Measurements from ENCODE around the gene FADS3. TPM values are rescaled to one million over a fixed set of nuclear protein-coding genes. Genes with fewer than 3 reads are reported as not detected.

Gene FADS3
- polyA plus RNA-seq, 3 donors, result 32.5 to 267 (median 64.1) TPM

DNA sequence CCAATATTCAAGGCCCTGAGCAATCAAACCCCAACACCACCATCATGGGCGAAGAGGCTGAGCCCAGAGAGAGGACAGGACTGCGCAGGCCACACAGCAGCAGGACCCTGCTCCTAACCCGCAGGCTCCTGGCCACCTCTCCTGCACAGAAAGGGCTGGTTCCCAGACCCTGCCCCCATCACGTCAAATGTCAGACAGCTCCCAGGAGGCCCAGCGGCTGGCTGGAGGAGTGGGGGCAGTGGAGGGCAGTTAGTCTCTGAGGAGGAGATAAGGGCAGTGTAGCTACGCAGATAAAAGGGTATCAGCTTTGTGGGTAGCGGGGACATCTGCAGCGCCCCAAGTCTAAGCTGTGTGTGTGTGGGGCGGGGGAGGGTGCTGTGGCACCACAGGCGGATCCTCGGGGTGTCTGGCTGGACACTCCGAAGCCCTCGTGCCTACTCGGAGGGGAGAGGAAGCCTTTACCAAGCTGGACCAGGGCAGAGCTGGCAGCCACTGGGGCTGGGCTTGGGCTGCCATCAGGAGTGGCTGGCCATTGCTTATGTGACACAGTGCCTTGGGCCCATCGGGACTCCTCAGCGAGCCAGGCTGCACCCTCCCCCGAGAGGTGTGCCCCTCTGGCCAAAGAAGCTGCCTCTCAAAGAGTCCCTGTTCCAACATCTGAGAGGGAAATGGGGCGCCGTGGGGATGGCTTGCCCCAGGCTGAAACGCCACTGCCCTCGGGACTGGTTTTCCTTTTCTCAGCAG lies 21.5 kb downstream of the FADS3 start:
- H3K27ac ChIP-seq (ENCODE audit: low read depth, low read length), result no peak overlapping the region

GRCh38 chr11:61869429-61869707 lies 22.0 kb downstream of the FADS3 start:
- WGBS, 3 donors, result 72 to 83% (median 82%) methylated on average over 4 of the region's 4 CpGs
- no peak overlapping the region for H3K27ac ChIP-seq (ENCODE audit: low read depth, low read length)

More for the DNA sequence above, 21.5 kb downstream of the FADS3 start:
- 63 to 71% (median 69%) methylated on average over 20 to 21 of the region's 21 CpGs for WGBS, 3 donors

DNA sequence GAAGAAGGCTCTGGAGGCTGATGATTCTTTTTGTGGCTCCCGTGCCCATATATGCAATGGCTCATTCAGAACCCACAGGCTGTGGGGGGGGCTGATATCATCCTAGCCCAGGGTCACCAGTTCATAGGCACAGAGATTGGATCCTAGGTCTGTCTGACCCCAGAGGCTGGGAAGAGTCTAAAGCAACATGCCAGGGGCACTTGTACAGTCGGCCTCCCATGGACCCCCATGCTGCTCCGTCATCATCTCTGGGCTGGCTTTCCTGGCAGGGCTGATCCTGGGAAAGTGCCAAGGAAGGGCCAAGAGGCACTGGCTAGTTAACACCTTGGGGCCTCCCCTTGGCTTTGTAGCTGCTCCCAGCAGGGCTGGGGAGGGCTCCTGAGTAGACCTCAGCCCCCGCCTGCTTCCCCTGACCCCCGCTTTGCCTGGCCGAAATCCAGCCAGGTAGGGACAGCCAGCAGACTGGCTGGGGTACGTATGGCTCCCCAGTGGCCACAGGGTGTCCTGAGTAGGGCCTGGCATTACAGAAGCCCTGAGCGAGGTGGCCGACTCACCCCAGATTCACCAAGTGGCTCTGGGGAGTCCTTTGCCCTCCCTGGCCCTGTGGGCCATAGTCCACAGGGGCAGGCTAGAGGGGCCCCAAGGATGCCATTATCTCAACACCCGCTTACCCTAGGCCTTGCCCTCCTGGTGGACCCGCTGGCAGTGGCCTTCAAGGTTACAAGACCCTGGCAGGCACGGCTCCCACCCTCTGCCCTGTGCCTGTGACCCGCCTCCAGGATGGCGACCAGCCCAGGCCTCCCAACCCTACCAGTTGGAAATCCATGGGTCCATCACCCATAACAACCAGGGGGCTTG lies 22.5 kb downstream of the FADS3 start:
- 87 to 93% (median 87%) methylated on average over 12 to 14 of the region's 14 CpGs for WGBS, 3 donors

DNA sequence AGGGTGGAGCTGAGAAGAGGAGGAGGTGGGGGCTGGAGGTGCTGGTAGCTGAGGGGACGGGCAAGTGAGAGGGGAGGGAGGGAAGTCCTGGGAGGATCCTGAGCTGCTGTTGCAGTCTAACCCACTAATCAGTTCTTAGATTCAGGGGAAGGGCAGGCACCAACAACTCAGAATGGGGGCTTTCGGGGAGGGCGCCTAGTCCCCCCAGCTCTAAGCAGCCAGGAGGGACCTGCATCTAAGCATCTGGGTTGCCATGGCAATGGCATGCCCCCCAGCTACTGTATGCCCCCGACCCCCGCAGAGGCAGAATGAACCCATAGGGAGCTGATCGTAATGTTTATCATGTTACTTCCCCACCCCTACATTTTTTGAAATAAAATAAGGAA lies 24.4 kb downstream of the FADS3 start:
- WGBS, 3 donors, result 92 to 94% (median 93%) methylated on average over 6 of the region's 6 CpGs
- no peak overlapping the region for H3K27ac ChIP-seq (ENCODE audit: low read depth, low read length)

More for the DNA sequence above, 22.5 kb downstream of the FADS3 start:
- H3K27ac ChIP-seq (ENCODE audit: low read depth, low read length), result no peak overlapping the region

DNA sequence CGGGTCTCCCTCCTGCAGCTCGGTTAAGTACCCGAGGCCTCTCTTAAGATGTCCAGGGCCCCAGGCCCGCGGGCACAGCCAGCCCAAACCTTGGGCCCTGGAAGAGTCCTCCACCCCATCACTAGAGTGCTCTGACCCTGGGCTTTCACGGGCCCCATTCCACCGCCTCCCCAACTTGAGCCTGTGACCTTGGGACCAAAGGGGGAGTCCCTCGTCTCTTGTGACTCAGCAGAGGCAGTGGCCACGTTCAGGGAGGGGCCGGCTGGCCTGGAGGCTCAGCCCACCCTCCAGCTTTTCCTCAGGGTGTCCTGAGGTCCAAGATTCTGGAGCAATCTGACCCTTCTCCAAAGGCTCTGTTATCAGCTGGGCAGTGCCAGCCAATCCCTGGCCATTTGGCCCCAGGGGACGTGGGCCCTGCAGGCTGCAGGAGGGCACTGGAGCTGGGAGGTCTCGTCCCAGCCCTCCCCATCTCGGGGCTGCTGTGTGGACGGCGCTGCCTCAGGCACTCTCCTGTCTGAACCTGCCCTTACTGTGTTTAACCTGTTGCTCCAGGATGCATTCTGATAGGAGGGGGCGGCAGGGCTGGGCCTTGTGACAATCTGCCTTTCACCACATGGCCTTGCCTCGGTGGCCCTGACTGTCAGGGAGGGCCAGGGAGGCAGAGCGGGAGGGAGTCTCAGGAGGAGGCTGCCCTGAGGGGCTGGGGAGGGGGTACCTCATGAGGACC lies 25.0 kb downstream of the FADS3 start:
- 71 to 84% (median 81%) methylated on average over 15 to 18 of the region's 18 CpGs for WGBS, 3 donors

GRCh38 chr11:61864814-61865775 lies 26.2 kb downstream of the FADS3 start:
- WGBS, 3 donors, result 92 to 95% (median 94%) methylated on average over 20 of the region's 20 CpGs
- H3K27ac ChIP-seq (ENCODE audit: low read depth, low read length), result no peak overlapping the region

More for the DNA sequence above, 25.0 kb downstream of the FADS3 start:
- H3K27ac ChIP-seq (ENCODE audit: low read depth, low read length), result no peak overlapping the region

DNA sequence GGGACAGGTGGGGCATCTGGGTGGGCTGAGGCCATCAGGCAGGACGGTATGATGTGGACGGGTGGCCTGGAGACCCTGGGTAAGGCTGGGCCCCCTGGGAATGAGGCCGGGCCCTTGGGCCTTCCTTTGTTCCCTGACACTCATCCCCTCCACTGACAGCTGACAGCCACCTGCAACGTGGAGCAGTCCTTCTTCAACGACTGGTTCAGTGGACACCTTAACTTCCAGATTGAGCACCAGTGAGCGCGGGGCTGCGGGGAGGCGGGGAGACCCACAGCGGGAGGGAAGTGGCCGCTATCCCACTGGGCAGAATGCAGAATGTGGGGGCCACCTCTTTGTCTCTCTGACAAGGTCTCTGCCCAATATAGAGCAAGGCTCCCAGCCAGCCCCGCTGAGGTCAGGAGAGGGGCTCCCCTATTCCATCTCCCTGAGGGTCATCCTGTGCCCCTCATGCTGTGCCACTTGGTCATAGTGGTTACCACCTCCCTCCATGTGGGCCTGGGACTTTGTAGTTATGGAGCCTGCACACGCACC lies 27.7 kb downstream of the FADS3 start:
- WGBS, 3 donors, result 87 to 96% (median 91%) methylated on average over 13 of the region's 13 CpGs
- H3K27ac ChIP-seq (ENCODE audit: low read depth, low read length), result no peak overlapping the region

GRCh38 chr11:61862714-61863547 lies 28.4 kb downstream of the FADS3 start:
- no peak overlapping the region for H3K27ac ChIP-seq (ENCODE audit: low read depth, low read length)
- WGBS, 3 donors, result 92 to 95% (median 92%) methylated on average over 18 of the region's 18 CpGs

GRCh38 chr11:61861634-61862033 lies 29.7 kb downstream of the FADS3 start:
- no peak overlapping the region for H3K27ac ChIP-seq (ENCODE audit: low read depth, low read length)
- 68 to 82% (median 71%) methylated on average over 9 of the region's 9 CpGs for WGBS, 3 donors

DNA sequence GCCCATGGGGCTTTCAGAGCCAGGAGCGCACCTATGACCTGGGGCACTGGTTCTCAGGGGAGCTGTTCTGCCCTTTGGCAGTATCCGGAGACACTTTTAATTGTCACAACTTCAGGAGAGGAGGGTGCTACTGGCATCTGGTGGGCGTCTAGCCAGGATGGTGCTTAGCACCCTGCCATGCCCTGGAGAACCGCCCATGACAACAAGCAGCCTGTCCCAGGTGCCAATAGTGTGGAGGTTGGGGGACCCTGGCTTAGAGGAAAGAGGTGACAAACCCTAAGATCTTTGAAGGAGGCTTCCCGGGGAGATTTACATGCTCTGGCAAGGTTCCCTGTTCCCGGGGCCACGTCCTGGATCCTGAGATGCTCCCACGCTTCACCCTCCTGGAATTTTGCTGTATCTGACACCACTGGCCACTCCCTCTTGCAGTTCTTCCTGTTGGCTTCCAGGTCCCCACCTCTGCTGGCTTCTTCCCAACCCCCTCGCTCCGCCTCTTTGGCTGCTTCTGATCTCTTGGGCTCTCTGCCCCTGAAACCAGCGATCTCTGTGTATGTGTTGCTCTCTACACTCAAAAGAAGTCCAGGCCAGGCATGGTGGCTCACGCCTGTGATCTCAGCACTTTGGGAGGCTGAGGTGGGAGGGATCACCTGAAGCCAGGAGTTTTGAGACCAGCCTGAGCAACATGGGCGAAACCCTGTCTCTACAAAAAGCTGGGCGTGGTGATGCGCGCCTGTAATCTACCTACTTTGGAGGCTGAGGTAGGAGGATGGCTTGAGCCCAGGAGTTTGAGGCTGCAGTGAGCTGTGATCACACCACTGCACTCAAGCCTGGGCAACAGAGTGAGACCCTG lies 31.1 kb downstream of the FADS3 start:
- no peak overlapping the region for H3K27ac ChIP-seq (ENCODE audit: low read depth, low read length)
- 61 to 77% (median 76%) methylated on average over 16 of the region's 16 CpGs for WGBS, 3 donors

- H3K27ac ChIP-seq (ENCODE audit: low read depth, low read length), result no peak overlapping the region
- 90 to 94% (median 93%) methylated on average over 12 of the region's 12 CpGs for WGBS, 3 donors
These were observed 35.2 kb downstream of the FADS3 start for GRCh38 chr11:61855939-61856680.

- 71 to 89% (median 81%) methylated on average over 14 of the region's 14 CpGs for WGBS, 3 donors
- no peak overlapping the region for H3K27ac ChIP-seq (ENCODE audit: low read depth, low read length)
These were observed 36.2 kb downstream of the FADS3 start for GRCh38 chr11:61854966-61855714.

DNA sequence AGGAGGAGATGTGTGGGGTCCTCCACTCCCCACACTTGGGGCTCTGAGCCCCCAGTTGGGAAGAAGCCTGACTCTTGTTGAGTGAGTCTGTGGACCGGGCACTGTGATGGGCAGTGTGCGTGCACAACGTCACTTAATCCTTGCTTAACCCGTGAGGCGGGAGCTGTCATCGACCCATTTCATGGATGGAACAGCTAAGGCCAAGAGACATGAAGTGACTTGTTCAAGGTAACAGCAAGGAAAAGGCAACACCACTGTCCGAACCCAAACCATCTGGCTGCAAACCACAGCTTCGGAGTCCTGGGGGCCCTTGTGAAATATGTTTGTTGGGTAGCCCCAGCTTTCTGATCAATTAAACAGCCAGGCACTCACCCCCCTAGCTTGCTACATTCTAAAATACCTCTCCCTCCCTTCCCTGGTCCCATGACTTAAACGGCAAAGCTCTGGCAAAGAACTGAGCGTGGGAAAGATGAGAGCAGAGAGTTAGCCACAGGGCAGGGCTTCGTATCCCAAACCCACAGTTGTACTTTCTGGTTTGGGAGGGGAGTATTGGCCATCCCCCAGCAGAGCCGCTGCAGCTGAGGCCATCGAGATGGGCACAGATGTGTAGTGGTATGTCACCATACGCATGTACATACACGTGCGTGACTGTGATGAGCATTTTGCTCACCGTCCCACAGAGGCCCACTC lies 37.0 kb downstream of the FADS3 start:
- 90 to 95% (median 93%) methylated on average over 17 of the region's 17 CpGs for WGBS, 3 donors
- H3K27ac ChIP-seq (ENCODE audit: low read depth, low read length), result no peak overlapping the region

DNA sequence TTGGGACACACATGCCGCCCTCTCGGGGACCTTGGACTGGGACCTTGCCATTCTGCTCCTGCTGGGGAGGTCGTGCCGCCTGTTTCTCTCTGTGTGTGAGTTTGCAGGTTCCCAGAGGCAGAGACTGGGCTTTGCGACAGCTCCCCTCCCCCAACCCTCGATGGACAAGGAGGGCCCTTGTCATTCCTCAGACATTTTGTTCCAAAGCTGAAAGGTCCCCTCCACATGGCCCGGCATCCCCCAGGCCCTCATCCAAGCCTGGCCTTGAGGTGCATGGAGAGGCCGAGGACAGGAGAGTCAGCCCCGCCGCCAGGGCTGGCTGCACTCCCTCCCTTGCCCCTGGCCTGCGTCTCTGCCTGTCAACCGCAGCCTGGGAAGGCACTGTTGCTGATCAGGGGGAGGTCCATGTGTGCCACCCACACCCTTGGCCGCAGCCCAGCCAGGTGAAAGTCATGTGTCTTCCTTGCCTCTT lies 37.6 kb downstream of the FADS3 start:
- WGBS, 3 donors, result 64 to 85% (median 81%) methylated on average over 13 of the region's 13 CpGs
- no peak overlapping the region for H3K27ac ChIP-seq (ENCODE audit: low read depth, low read length)
